Measurements from ENCODE around the gene KMT2C. TPM values are rescaled to one million over a fixed set of nuclear protein-coding genes. Genes with fewer than 3 reads are reported as not detected.

Gene KMT2C
- total and polyA plus RNA-seq, 3 donors from 2014 or later, result 32.8 to 167 (median 154) TPM

GRCh38 chr7:152131981-152132494, 303.8 kb downstream of the KMT2C start:
- DNase-seq, result no peak
- intact Hi-C loops (cut with DNase I; ENCODE audit: low total_unique reads), result no loop called here
- Histone ChIP-seq H3K4me1 (peaks cover 6% of the 10 kb centered on the region), H3K9me3 (no peaks in the 10 kb centered on the region), H3K27me3 (no peaks in the 10 kb centered on the region), H3K4me3 (no peak overlapping the region), H3K27ac (no peak overlapping the region), H3K36me3 (ENCODE audit: low read depth, missing control alignments) (no peaks in the 10 kb centered on the region)
- WGBS, 2 donors, result 59 to 78% methylated on average over 10 to 12 of the region's 12 CpGs
- TF ChIP-seq POLR2A (IDR thresholded peaks at IDR 0.05), result no peak
- TF ChIP-seq, protein P1, sequence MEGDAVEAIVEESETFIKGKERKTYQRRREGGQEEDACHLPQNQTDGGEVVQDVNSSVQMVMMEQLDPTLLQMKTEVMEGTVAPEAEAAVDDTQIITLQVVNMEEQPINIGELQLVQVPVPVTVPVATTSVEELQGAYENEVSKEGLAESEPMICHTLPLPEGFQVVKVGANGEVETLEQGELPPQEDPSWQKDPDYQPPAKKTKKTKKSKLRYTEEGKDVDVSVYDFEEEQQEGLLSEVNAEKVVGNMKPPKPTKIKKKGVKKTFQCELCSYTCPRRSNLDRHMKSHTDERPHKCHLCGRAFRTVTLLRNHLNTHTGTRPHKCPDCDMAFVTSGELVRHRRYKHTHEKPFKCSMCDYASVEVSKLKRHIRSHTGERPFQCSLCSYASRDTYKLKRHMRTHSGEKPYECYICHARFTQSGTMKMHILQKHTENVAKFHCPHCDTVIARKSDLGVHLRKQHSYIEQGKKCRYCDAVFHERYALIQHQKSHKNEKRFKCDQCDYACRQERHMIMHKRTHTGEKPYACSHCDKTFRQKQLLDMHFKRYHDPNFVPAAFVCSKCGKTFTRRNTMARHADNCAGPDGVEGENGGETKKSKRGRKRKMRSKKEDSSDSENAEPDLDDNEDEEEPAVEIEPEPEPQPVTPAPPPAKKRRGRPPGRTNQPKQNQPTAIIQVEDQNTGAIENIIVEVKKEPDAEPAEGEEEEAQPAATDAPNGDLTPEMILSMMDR (IDR thresholded peaks at IDR 0.05), result no peak

DNA sequence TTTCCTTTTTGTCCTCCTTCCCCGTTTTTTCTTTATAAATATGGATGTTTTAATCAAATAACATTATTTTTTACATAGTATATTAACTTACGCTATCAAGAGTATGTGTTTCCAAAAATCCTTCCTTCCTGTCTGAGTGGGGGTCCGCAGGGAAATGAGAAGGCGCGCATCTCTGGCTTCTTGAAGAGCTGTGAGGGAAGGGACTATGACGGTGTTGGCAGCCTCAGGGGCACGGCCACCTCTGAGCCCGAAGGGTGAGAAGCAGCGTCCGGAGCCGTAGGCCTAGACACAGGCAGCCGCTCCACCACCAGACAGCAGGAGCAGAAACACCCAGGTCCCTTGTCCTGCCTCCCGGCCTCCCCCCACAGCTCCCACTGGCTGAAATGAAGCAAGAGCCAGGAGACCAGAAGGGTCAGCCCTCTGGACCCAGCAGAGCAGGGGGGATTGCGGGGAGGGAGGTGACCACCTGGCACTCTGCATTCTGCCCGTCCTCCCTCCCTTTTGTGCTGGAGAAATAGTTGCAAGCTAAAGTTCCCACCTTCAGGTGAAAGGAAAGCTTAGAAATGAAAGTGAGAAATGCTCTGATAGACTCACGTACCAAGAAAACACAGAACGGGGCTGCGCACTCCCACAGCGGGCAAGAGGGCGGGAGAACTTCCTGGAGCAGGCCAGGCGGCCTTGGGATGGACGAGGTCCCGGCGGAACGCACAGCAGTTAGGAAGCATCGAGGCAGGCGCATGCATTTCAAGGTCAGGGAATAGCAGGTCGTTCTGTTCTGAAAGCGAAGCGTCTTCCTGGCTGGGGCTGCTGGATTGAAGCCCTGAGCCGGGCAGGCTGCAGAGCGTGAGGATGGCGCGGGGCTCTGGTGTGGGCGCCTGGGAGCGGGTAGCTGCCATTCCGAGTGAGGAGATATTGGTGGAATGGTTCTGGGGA, 304.9 kb downstream of the KMT2C start:
- intact Hi-C loops (cut with DNase I; ENCODE audit: low total_unique reads), result no loop called here
- 66 to 67% methylated on average over 33 to 37 of the region's 37 CpGs for WGBS, 2 donors
- no peaks in the 10 kb centered on the region for H3K9me3 ChIP-seq
- no peak for DNase-seq
- H3K36me3 ChIP-seq (ENCODE audit: low read depth, missing control alignments), result no peaks in the 10 kb centered on the region
- no peak overlapping the region for H3K4me3 ChIP-seq
- TF ChIP-seq, protein P1 (IDR thresholded peaks at IDR 0.05), result no peak
- TF ChIP-seq POLR2A (IDR thresholded peaks at IDR 0.05), result no peak
- peaks cover 6% of the 10 kb centered on the region for H3K4me1 ChIP-seq
- H3K27ac ChIP-seq, result peak overlapping the region in 1 of 2 donors; percentile 16
- no peaks in the 10 kb centered on the region for H3K27me3 ChIP-seq

DNA sequence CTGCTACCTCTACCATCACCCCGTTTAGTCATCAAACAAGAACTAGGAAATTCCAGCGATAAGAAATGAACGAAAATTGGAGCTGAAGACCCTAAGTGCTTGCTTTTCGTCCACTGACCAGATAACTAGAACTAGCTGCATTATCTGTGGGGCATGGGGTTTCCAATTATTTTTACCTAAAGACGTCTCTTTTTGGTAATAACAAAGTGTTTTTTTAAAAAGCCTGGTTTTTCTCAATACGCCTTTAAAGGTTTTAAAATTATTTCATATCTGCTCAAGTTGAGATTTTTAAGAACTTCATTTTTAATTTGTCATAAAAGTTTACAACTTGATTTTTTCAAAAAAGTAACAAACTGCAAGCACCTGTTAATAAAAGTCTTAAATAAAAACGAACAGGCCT, 306.1 kb downstream of the KMT2C start:
- Histone ChIP-seq H3K4me1 (peaks cover 6% of the 10 kb centered on the region), H3K27ac (no peak overlapping the region), H3K4me3 (no peak overlapping the region), H3K9me3 (no peaks in the 10 kb centered on the region), H3K27me3 (no peaks in the 10 kb centered on the region), H3K36me3 (ENCODE audit: low read depth, missing control alignments) (no peaks in the 10 kb centered on the region)
- intact Hi-C loops (cut with DNase I; ENCODE audit: low total_unique reads), result no loop called here
- whole genome bisulfite sequencing, 2 donors, result 69 to 77% methylated on average over 7 of the region's 7 CpGs
- no peak for TF ChIP-seq POLR2A (IDR thresholded peaks at IDR 0.05)
- TF ChIP-seq, protein P1 (IDR thresholded peaks at IDR 0.05), result no peak
- no peak for DNase-seq

DNA sequence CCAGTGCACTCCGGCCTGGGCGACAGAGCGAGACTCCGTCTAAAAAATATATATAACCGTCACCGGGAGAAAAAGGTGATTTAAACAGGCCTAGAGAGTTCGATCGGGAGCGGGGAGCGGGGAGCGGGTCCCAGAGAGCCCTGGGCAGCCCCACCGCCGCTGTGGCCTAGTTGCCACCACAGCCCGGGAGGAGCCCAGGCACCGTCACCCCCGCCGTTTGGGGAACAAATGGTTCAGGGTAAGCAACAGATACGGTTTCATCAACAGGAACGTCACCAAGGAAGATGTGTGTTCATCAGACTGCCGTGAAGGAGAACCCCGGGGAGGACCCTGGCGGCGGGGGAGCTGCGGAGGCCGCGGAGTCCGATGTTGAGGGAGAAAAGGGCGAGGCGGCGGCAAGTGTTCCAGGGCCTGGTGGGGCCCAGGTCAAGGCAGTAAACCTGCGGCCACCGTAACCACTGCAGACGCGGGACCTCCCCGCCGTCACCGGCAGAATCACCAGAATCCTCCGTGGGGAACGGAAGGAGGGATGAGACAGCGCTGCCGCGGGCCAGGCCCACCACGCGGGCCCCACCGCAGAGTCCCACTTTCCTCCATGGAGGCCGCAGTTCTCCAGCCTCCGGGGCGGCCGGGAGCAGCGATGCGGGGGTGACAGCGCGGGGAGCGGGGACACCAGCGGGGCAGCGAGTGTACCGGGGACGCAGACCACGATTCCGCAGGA, 306.9 kb downstream of the KMT2C start:
- 73 to 84% methylated on average over 52 to 60 of the region's 60 CpGs for WGBS, 2 donors
- DNase-seq, result no peak
- no peak for TF ChIP-seq POLR2A (IDR thresholded peaks at IDR 0.05)
- TF ChIP-seq, protein P1 (IDR thresholded peaks at IDR 0.05), result no peak
- Histone ChIP-seq H3K4me1 (peaks cover 6% of the 10 kb centered on the region), H3K9me3 (no peaks in the 10 kb centered on the region), H3K27me3 (no peaks in the 10 kb centered on the region), H3K4me3 (peak overlapping the region in 1 of 2 donors; percentile 40), H3K27ac (no peak overlapping the region), H3K36me3 (ENCODE audit: low read depth, missing control alignments) (no peaks in the 10 kb centered on the region)
- intact Hi-C loops (cut with DNase I; ENCODE audit: low total_unique reads), result no loop called here
